Germinal center (tissue), 1 donor: Measurements from ENCODE around the gene RFC4.

ENCODE experiments used
- DNase-seq: peaks from one replicate; pipeline ENCODE4 v3.0.0; 2012; ENCODE audit warnings: mixed read lengths, low spot score

RFC4 gene

GRCh38 chr3:186786922-186787321 is 19.4 kb downstream of the RFC4 start:
- DNase-seq = no peak

- no peak for DNase-seq
Measured at GRCh38 chr3:186785495-186786018, 20.7 kb downstream of the RFC4 start.

- no peak for DNase-seq
Measured at GRCh38 chr3:186784820-186785494, 21.3 kb downstream of the RFC4 start.

- DNase-seq = peak; percentile 78
Measured at GRCh38 chr3:186783731-186784515, 22.4 kb downstream of the RFC4 start.

GRCh38 chr3:186783058-186783730 is 23.1 kb downstream of the RFC4 start, which contains the start of gene EIF4A2:
Gene EIF4A2, plus strand, starts transcription at chr3:186783577. Its CDS starts 34 bp downstream, at chr3:186783611.
- peak; percentile 90 for DNase-seq

GRCh38 chr3:186782542-186783057 is 23.7 kb downstream of the RFC4 start:
- DNase-seq = peak; percentile 24

GRCh38 chr3:186779204-186779603 is 27.1 kb downstream of the RFC4 start:
- DNase-seq = no peak

GRCh38 chr3:186775999-186776398 is 30.3 kb downstream of the RFC4 start:
- no peak for DNase-seq

GRCh38 chr3:186772701-186773417 is 33.4 kb downstream of the RFC4 start:
- peak; percentile 87 for DNase-seq

GRCh38 chr3:186772281-186772694 is 34.0 kb downstream of the RFC4 start:
- peak; percentile 32 for DNase-seq

GRCh38 chr3:186760897-186761447 is 45.3 kb downstream of the RFC4 start:
- DNase-seq = no peak

GRCh38 chr3:186760141-186760833 is 46.0 kb downstream of the RFC4 start:
- DNase-seq = no peak

- no peak for DNase-seq
Measured at GRCh38 chr3:186759231-186759930, 46.9 kb downstream of the RFC4 start.

- DNase-seq = no peak
Measured at GRCh38 chr3:186757686-186758220, 48.5 kb downstream of the RFC4 start.

- no peak for DNase-seq
Measured at GRCh38 chr3:186757214-186757613, 49.1 kb downstream of the RFC4 start.

- DNase-seq = no peak
Measured at GRCh38 chr3:186754871-186755270, 51.4 kb downstream of the RFC4 start.

- no peak for DNase-seq
Measured at GRCh38 chr3:186754006-186754405, 52.3 kb downstream of the RFC4 start.

GRCh38 chr3:186751480-186751879 is 54.8 kb downstream of the RFC4 start:
- DNase-seq = no peak

- no peak for DNase-seq
Measured at GRCh38 chr3:186750316-186750715, 56.0 kb downstream of the RFC4 start.

- no peak for DNase-seq
Measured at GRCh38 chr3:186746008-186746407, 60.3 kb downstream of the RFC4 start.
